H1 (cell line): ENCODE results near the gene RAPGEF5. TPM values are rescaled to one million over a fixed set of nuclear protein-coding genes. Genes with fewer than 3 reads are reported as not detected.

Experiments
- CTCF ChIA-PET: fragments of 300-600 bp; sonication (Branson Sonifier 250); formaldehyde crosslinking; loops from one replicate; lab custom pipeline; 2021; ENCODE audit not compliant: partially characterized antibody; lab: Charles Lee
- POLR2A ChIA-PET: fragments of 300-600 bp; sonication (Branson Sonifier 250); formaldehyde crosslinking; loops from one replicate; lab custom pipeline; 2021; ENCODE audit warnings: inconsistent platforms; ENCODE audit not compliant: partially characterized antibody; lab: Charles Lee
- DNase-seq, 2 experiments: peaks; one replicate each; pipeline versions ENCODE4 v3.0.0 to v3.0.0-alpha.2; 2010 to 2022; ENCODE audit warnings: low spot score in 2 of 2, low read depth in 1 of 2, mixed read lengths in 1 of 2
- FAIRE-seq: peaks from 2 replicates; lab custom pipeline; 2011; peaks lifted over from hg19 to GRCh38; lab: Jason Lieb, UNC
- H2AFZ ChIP-seq: 2 replicates; pipeline ENCODE4 v1.8.1; 2012; ENCODE audit warnings: low read length, inconsistent platforms
- H2AK5ac ChIP-seq: 2 replicates; pipeline ENCODE4 v1.6.1; 2013; ENCODE audit warnings: low read depth, low read length
- H2BK120ac ChIP-seq: replicated peaks from 2 replicates; pipeline ENCODE3; 2013; ENCODE audit warnings: low read depth, low read length, inconsistent platforms
- H2BK12ac ChIP-seq: 2 replicates; pipeline ENCODE4 v1.6.1; 2013; ENCODE audit warnings: low read depth, low read length
- H2BK15ac ChIP-seq: 2 replicates; pipeline ENCODE4 v1.6.1; 2013; ENCODE audit warnings: low read length
- H2BK20ac ChIP-seq: 2 replicates; pipeline ENCODE4 v1.6.1; 2013; ENCODE audit warnings: low read length
- H2BK5ac ChIP-seq: 2 replicates; pipeline ENCODE4 v1.6.1; 2013; ENCODE audit warnings: low read depth, low read length
- H3K14ac ChIP-seq: 2 replicates; pipeline ENCODE4 v1.6.1; 2013; ENCODE audit warnings: inconsistent platforms; ENCODE audit not compliant: insufficient read length
- H3K18ac ChIP-seq: 2 replicates; pipeline ENCODE4 v1.6.1; 2013; ENCODE audit warnings: low read length; ENCODE audit errors: extremely low read depth
- H3K23ac ChIP-seq: 2 replicates; pipeline ENCODE4 v1.6.1; 2013; ENCODE audit warnings: inconsistent platforms; ENCODE audit not compliant: insufficient read length
- H3K23me2 ChIP-seq: 2 replicates; pipeline ENCODE4 v1.6.1; 2013; ENCODE audit warnings: low read depth, low read length
- H3K27ac ChIP-seq: 2 replicates; pipeline ENCODE4 v1.6.1; 2011; ENCODE audit warnings: low read depth, low read length, inconsistent platforms
- H3K27me3 ChIP-seq, 4 experiments: replicated peaks in 1 of 4; 1 replicate in 1 of 4; 2 replicates in 3 of 4; pipeline versions ENCODE4 v1.6.1 to v1.8.1; 2011 to 2013; ENCODE audit warnings: low read length in 3 of 4, mild to moderate bottlenecking in 3 of 4, inconsistent platforms in 2 of 4, mixed read lengths in 2 of 4, moderate library complexity in 1 of 4; ENCODE audit not compliant: control insufficient read depth in 3 of 4, insufficient read depth in 3 of 4; ENCODE audit errors: extremely low read depth in 1 of 4
- H3K36me3 ChIP-seq, 4 experiments: 2 replicates each; pipeline versions ENCODE4 v1.6.1 to v1.8.1; 2011 to 2013; ENCODE audit warnings: mild to moderate bottlenecking in 4 of 4, low read length in 3 of 4, moderate library complexity in 2 of 4, control low read depth in 1 of 4, inconsistent platforms in 1 of 4; ENCODE audit not compliant: insufficient read depth in 4 of 4, control insufficient read depth in 2 of 4
- H3K4ac ChIP-seq: replicated peaks from 2 replicates; pipeline ENCODE3; 2013; ENCODE audit warnings: low read length, low read depth, mixed read lengths, inconsistent platforms; ENCODE audit not compliant: insufficient read length
- H3K4me1 ChIP-seq, 4 experiments: replicated peaks in 1 of 4; 1 replicate in 1 of 4; 2 replicates in 3 of 4; pipeline versions ENCODE4 v1.6.1 to v1.8.1; 2011 to 2013; ENCODE audit warnings: low read length in 3 of 4, inconsistent platforms in 2 of 4, mixed read lengths in 1 of 4; ENCODE audit not compliant: insufficient read depth in 4 of 4, control insufficient read depth in 3 of 4
- H3K4me2 ChIP-seq, 2 experiments: 2 replicates each; pipeline versions ENCODE4 v1.6.1 to v1.8.1; 2011 to 2013; ENCODE audit warnings: low read depth in 2 of 2, low read length in 2 of 2, control low read depth in 1 of 2, inconsistent platforms in 1 of 2, mild to moderate bottlenecking in 1 of 2; ENCODE audit not compliant: insufficient read depth in 1 of 2
- H3K4me3 ChIP-seq, 4 experiments: fragments of 200-600, 300-600 bp in 1 of 4; sonication (generic), shearing (Covaris generic), sonication (Bioruptor Twin) in 1 of 4; 2 replicates each; pipeline versions ENCODE4 v1.5.1 to v1.8.1; 2011 to 2016; ENCODE audit warnings: low read length in 4 of 4, low read depth in 3 of 4, control low read depth in 2 of 4, inconsistent platforms in 2 of 4, mild to moderate bottlenecking in 2 of 4, mixed read lengths in 1 of 4, moderate library complexity in 1 of 4; ENCODE audit not compliant: insufficient read depth in 2 of 4; ENCODE audit errors: extremely low read depth in 1 of 4
- H3K56ac ChIP-seq: replicated peaks from 2 replicates; pipeline ENCODE3; 2013; ENCODE audit warnings: low read depth, mild to moderate bottlenecking, mixed read lengths, low read length, inconsistent platforms; ENCODE audit not compliant: insufficient read length
- H3K79me1 ChIP-seq: 2 replicates; pipeline ENCODE4 v1.6.1; 2013; ENCODE audit warnings: low read depth, low read length, control low read depth
- H3K79me2 ChIP-seq, 2 experiments: 2 replicates each; pipeline versions ENCODE4 v1.6.1 to v1.8.1; 2012 to 2013; ENCODE audit warnings: low read length in 2 of 2, mild to moderate bottlenecking in 2 of 2, inconsistent platforms in 1 of 2; ENCODE audit not compliant: insufficient read depth in 2 of 2, control insufficient read depth in 1 of 2
- H3K9ac ChIP-seq, 4 experiments: replicated peaks in 1 of 4; 1 replicate in 1 of 4; 2 replicates in 3 of 4; pipeline versions ENCODE4 v1.6.1 to v1.8.1; 2011 to 2013; ENCODE audit warnings: low read depth in 3 of 4, low read length in 3 of 4, control low read depth in 2 of 4, mild to moderate bottlenecking in 2 of 4, moderate library complexity in 2 of 4, inconsistent platforms in 1 of 4; ENCODE audit errors: extremely low read depth in 1 of 4
- H3K9me3 ChIP-seq, 2 experiments: 2 replicates each; pipeline versions ENCODE4 v1.6.1 to v1.8.1; 2012 to 2013; ENCODE audit warnings: mild to moderate bottlenecking in 2 of 2, moderate library complexity in 2 of 2, control low read depth in 1 of 2, inconsistent platforms in 1 of 2, low read depth in 1 of 2, low read length in 1 of 2, mixed read lengths in 1 of 2; ENCODE audit not compliant: insufficient read depth in 2 of 2
- H4K20me1 ChIP-seq, 2 experiments: replicated peaks in 1 of 2; 2 replicates each; pipeline versions ENCODE3 to v1.8.1; 2011 to 2013; ENCODE audit warnings: inconsistent platforms in 2 of 2, low read length in 2 of 2, mild to moderate bottlenecking in 1 of 2; ENCODE audit not compliant: insufficient read depth in 2 of 2, control insufficient read depth in 1 of 2
- H4K5ac ChIP-seq: 2 replicates; pipeline ENCODE4 v1.6.1; 2013; ENCODE audit warnings: low read length, low read depth, mixed read lengths, inconsistent platforms; ENCODE audit not compliant: insufficient read length
- H4K8ac ChIP-seq: 2 replicates; pipeline ENCODE4 v1.8.0; 2013; ENCODE audit warnings: mild to moderate bottlenecking, moderate library complexity, low read length, inconsistent platforms; ENCODE audit not compliant: insufficient read depth; ENCODE audit errors: extremely low read depth
- H4K91ac ChIP-seq: replicated peaks from 2 replicates; pipeline ENCODE3; 2013; ENCODE audit warnings: low read length, mixed read lengths, inconsistent platforms; ENCODE audit not compliant: insufficient read length
- CREB1 ChIP-seq: IDR thresholded peaks from 2 replicates; pipeline ENCODE4 v1.6.1; 2012; ENCODE audit warnings: inconsistent platforms
- KDM5A ChIP-seq: fragments of 200-600 bp; IDR thresholded peaks from 2 replicates; pipeline ENCODE4 v1.7.1; 2012; ENCODE audit warnings: mild to moderate bottlenecking, low read length, inconsistent platforms, mixed read lengths
- RAD21 ChIP-seq, 2 experiments: IDR thresholded peaks in 1 of 2; conservative IDR thresholded peaks in 1 of 2; 2 replicates each; pipeline ENCODE4 v1.6.1; 2011; ENCODE audit warnings: low read depth in 2 of 2, low read length in 2 of 2, improper control_type of control experiment in 1 of 2, inconsistent platforms in 1 of 2, mild to moderate bottlenecking in 1 of 2, moderate library complexity in 1 of 2
- WGBS, 2 experiments: shearing (Covaris generic) in 1 of 2; methylation state at CpG; one replicate each; pipeline versions ENCODE4 v1.1.6 to v1.1.7; 2013 to 2015; ENCODE audit warnings: low lambda C conversion rate in 2 of 2, mixed read lengths in 2 of 2, inconsistent platforms in 1 of 2, low coverage in 1 of 2, missing lambda C conversion rate in 1 of 2; ENCODE audit not compliant: insufficient replicate concordance in 2 of 2, insufficient coverage in 1 of 2, insufficient read length in 1 of 2; ENCODE audit errors: extremely low coverage in 1 of 2, missing lambda C conversion rate in 1 of 2; 5-methylcytosine and 5-hydroxymethylcytosine counted together
- polyA plus RNA-seq, 7 experiments: library from polyadenylated mRNA; depleted of rRNA in 3 of 7; stranded (reverse) in 5 of 7; unstranded in 2 of 7; fragments of >200 nt in 5 of 7; fragments of 200-250 nt in 2 of 7; gene quantifications; 1 replicate in 5 of 7; 2 replicates in 1 of 7; 4 replicates in 1 of 7; pipeline versions ENCODE4 v1.2.1 to v1.2.3, GENCODE V29; 2011 to 2013; ENCODE audit warnings: missing spikeins in 2 of 7, mixed read lengths in 2 of 7
- total RNA-seq: library from RNA; stranded (reverse); fragmentation: NEBNext Ultra II Directional; extraction: Animal tissue kit (Norgen Biotek cat#: 25700); gene quantifications from 2 replicates; pipeline ENCODE4 v1.2.1, GENCODE V29; 2021

The RAPGEF5 gene
- total and polyA plus RNA-seq, 2 of the 8 experiments (the other 6 are each of a cell fraction or from before 2014, with no cell fraction given): 4.4 to 22.9 TPM

DNA sequence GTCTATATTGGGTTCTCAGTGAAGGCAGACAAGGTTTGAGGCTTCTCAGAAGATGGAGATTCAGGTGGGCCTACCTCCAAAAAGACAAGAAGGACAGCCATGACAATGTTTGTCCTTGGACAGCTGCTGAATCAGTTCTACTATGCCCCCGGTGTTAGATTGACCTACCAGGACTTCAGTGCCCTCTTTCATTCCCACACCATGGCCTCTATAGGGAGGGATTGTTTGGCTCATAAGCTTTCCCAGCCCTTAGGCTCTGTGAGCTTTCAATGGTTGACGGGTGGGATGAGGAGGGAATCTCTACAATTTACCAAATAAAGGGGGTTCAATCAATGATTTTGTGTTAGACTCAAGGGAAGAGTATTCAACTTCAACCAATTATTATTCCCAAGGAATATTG lies 23.4 kb upstream of the RAPGEF5 start:
- CTCF ChIA-PET: interaction anchor here (0.9 to 1.3 kb wide), 4 partner anchors 21 to 288 kb away, joined by 3 to 4 read pairs (median 3); no protein-coding TSS in a partner anchor

More for the DNA sequence above, 23.4 kb upstream of the RAPGEF5 start:
- Histone ChIP-seq H3K4me1 (no peaks in the 10 kb centered on the region), H2AK5ac (no peak overlapping the region), H3K18ac (no peak overlapping the region), H4K8ac (no peak overlapping the region), H3K4me3 (no peak overlapping the region), H2BK12ac (no peak overlapping the region), H3K36me3 (no peaks in the 10 kb centered on the region), H2BK120ac (no peak overlapping the region), H3K27ac (no peak overlapping the region), H2AFZ (no peak overlapping the region), H3K79me1 (no peaks in the 10 kb centered on the region), H4K20me1 (no peaks in the 10 kb centered on the region), H4K91ac (no peak overlapping the region), H2BK20ac (no peak overlapping the region), H3K9me3 (no peaks in the 10 kb centered on the region), H3K9ac (no peak overlapping the region), H3K23me2 (no peaks in the 10 kb centered on the region), H3K27me3 (no peaks in the 10 kb centered on the region), H3K4ac (no peak overlapping the region), H3K4me2 (no peak overlapping the region), H3K56ac (no peak overlapping the region), H3K23ac (no peak overlapping the region), H2BK5ac (no peak overlapping the region), H3K14ac (no peak overlapping the region), H2BK15ac (no peak overlapping the region), H4K5ac (no peak overlapping the region), H3K79me2 (no peaks in the 10 kb centered on the region)
- DNase-seq: no peak
- 85% methylated on average over 2 of the region's 2 CpGs; no CpG with 5 or more reads in 1 of the 2 experiments for WGBS, 2 experiments
- peak; percentile 48 for FAIRE-seq
- TF ChIP-seq KDM5A: no peak
- peak in 1 of 2 experiments; percentile 9; a peak in 1 of 4 replicates for TF ChIP-seq RAD21 (IDR thresholded peaks at IDR 0.05 in 1 of 2, conservative IDR thresholded peaks at IDR 0.05 in 1 of 2; ENCODE audit: low read depth in 2 of 2, low read length in 2 of 2)
- TF ChIP-seq CREB1: no peak
- POLR2A ChIA-PET: no interaction called here
